GM12865 (cell line): ENCODE results near the gene SPPL2A.

Experiments used
- DNase-seq: peaks from one replicate; pipeline ENCODE4 v3.0.0; 2010; ENCODE audit warnings: low read depth
- H3K4me3 ChIP-seq: 2 replicates; pipeline ENCODE4 v1.5.1; 2011; ENCODE audit warnings: mild to moderate bottlenecking, low read depth, low read length, control low read depth
- CTCF ChIP-seq: IDR thresholded peaks from 2 replicates; pipeline ENCODE4 v1.5.1; 2011; ENCODE audit warnings: low read length, control low read depth, low read depth, inconsistent platforms; ENCODE audit not compliant: insufficient read depth; ENCODE audit errors: missing control alignments

SPPL2A gene

GRCh38 chr15:50653156-50653743 is 112.3 kb downstream of the SPPL2A start:
- H3K4me3 ChIP-seq, result no peak overlapping the region
- DNase-seq, result no peak
- TF ChIP-seq CTCF, result no peak

GRCh38 chr15:50652671-50653070 is 112.8 kb downstream of the SPPL2A start:
- H3K4me3 ChIP-seq, result no peak overlapping the region
- no peak for TF ChIP-seq CTCF
- no peak for DNase-seq
